Measurements from ENCODE around the gene PLIN3.

The PLIN3 gene

DNA sequence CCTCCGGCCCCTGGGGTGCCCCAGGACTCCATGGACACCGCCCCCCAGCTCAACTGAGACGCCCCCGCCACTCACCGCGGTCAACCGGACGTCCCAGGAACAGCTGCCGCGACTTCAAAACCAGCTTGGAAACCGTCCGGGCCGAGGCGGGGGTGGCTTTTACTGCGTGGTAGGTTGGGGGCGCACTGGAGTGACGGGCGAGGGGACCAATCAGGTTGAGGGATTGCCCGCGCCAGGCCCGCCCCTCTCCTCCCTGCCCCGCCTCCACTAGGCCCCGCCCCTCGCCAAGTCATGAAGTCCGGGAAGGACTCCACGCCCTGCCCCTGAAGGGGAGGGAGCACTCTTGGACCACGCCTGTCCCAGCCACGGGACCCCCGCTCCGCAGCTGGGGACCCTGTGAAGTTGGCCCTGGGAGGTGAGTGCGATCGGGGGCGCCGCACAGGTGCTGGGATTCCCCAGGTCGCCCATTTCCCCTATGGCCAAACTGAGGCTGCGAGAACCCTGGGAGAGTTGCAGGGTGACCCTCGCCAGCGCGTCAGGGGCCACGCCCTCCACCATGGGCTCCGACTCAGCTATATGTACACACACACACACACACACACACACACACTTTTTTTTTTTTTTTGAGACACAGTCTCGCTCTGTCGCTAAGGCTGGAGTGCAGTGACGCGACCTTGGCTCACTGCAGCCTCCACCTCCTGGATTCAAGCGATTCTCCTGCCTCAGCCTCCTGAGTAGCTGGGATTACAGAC, at the start of gene PLIN3 (continued):
- no peak for TF ChIP-seq RBAK (tag by site-specific recombination; IDR thresholded peaks at IDR 0.05)
- TF ChIP-seq ZFHX2 (tag by site-specific recombination; conservative IDR thresholded peaks at IDR 0.05), result peak; percentile 73
- TF ChIP-seq, protein P1, sequence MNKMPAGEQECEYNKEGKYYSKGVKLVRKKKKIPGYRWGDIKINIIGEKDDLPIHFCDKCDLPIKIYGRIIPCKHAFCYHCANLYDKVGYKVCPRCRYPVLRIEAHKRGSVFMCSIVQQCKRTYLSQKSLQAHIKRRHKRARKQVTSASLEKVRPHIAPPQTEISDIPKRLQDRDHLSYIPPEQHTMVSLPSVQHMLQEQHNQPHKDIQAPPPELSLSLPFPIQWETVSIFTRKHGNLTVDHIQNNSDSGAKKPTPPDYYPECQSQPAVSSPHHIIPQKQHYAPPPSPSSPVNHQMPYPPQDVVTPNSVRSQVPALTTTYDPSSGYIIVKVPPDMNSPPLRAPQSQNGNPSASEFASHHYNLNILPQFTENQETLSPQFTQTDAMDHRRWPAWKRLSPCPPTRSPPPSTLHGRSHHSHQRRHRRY (tag by site-specific recombination; IDR thresholded peaks at IDR 0.05), result 0 out of 2 replicates have a peak, but pooled peaks have one; percentile 65
- peak; percentile 77 for TF ChIP-seq KLF9 (tag by site-specific recombination; IDR thresholded peaks at IDR 0.05; ENCODE audit: low read depth)
- TF ChIP-seq ZNF132 (tag by site-specific recombination; IDR thresholded peaks at IDR 0.05; ENCODE audit: borderline replicate concordance), result no peak
- peak; percentile 68 for TF ChIP-seq ZNF629 (tag by site-specific recombination; IDR thresholded peaks at IDR 0.05)
- no peak for TF ChIP-seq ZIC2 (tag by site-specific recombination; IDR thresholded peaks at IDR 0.05)
- peak; percentile 57 for TF ChIP-seq SP7 (tag by site-specific recombination; IDR thresholded peaks at IDR 0.05)
- peak; percentile 87 for TF ChIP-seq KLF7 (tag by site-specific recombination; IDR thresholded peaks at IDR 0.05; ENCODE audit: borderline replicate concordance)

GRCh38 chr19:4916292-4917082, 49.0 kb upstream of the PLIN3 start:
- Histone ChIP-seq H3K36me3 (ENCODE audit: control insufficient read depth in 2 of 2, insufficient read depth in 1 of 2, low read length in 2 of 2) (peaks cover 65 to 91% of the 10 kb centered on the region in 2 experiments), H3K27ac (ENCODE audit: extremely low read depth, low read depth, low read length) (no peak overlapping the region), H3K9me3 (ENCODE audit: control insufficient read depth, insufficient read depth, low read depth, low read length) (no peaks in the 10 kb centered on the region), H3K4me1 (ENCODE audit: control insufficient read depth, insufficient read depth, low read length) (peaks cover 7% of the 10 kb centered on the region), H3K4me3 (ENCODE audit: low read depth, low read length) (no peak overlapping the region)
- POLR2A ChIA-PET, result interaction anchor here (0.6 to 1.2 kb wide), 4 partner anchors 21 to 118 kb away, joined by 3 to 7 read pairs (median 3); partner anchors contain the start of gene PLIN3
- CTCF ChIA-PET, result interaction anchor here (0.5 to 6.2 kb wide), 8 partner anchors 9 to 1799 kb away, joined by 3 to 54 read pairs (median 4); no protein-coding TSS in a partner anchor
- no peak for TF ChIP-seq EGR2 (tag by site-specific recombination; IDR thresholded peaks at IDR 0.05; ENCODE audit: low read depth)
- no peak for TF ChIP-seq ZFP69B (tag by site-specific recombination; IDR thresholded peaks at IDR 0.05)
- TF ChIP-seq ZBTB48 (tag by site-specific recombination; IDR thresholded peaks at IDR 0.05), result no peak
- no peak for TF ChIP-seq GLI4 (tag by site-specific recombination; IDR thresholded peaks at IDR 0.05)
- TF ChIP-seq REPIN1 (tag by site-specific recombination; IDR thresholded peaks at IDR 0.05; ENCODE audit: low read depth), result no peak
- no peak for TF ChIP-seq SP7 (tag by site-specific recombination; IDR thresholded peaks at IDR 0.05)
- TF ChIP-seq ZNF521 (tag by site-specific recombination; IDR thresholded peaks at IDR 0.05), result no peak
- TF ChIP-seq ZNF626 (tag by site-specific recombination; IDR thresholded peaks at IDR 0.05), result no peak
- TF ChIP-seq ZNF510 (tag by site-specific recombination; IDR thresholded peaks at IDR 0.05; ENCODE audit: insufficient replicate concordance), result no peak

DNA sequence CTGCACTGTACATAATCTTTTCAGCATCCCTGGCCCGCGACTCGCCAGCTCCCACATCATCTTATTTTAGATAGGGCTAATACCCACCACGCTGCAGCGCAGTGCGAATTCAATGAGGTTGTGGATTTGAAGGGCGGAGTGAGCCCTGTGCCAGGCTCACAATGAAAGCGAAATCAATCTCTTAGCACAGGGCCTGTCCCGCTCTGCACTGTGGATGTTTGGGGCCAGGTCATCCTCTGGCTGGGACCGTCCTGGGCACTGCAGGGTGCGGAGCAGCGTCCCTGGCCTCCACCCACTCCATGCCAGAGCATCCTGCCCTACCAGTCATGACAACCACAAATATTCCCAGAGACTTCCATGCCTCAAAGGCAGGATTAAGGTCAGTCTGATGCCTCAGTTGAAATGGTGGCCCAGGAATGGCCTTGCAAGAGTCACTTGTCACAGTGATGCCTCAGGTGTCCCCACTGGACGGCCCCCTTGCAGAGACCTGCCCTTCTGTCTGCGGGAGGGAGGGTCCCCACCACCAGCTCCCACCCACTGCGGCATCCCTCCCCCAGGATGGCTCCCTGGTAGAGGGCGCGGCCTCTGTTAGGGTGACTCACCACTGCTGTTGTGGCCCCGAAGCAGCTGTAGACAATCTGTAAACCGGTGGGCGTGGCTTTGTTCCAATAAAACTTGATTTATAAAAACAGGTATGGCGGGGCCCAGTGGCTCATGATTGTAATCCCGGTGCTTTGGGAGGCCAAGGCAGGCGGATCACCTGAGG, 47.5 kb upstream of the PLIN3 start:
- no peak overlapping the region for H3K4me3 ChIP-seq (ENCODE audit: low read depth, low read length)
- H3K4me1 ChIP-seq (ENCODE audit: control insufficient read depth, insufficient read depth, low read length), result peaks cover 13% of the 10 kb centered on the region
- peak overlapping the region; percentile 66 for H3K27ac ChIP-seq (ENCODE audit: extremely low read depth, low read depth, low read length)
- POLR2A ChIA-PET, result interaction anchor here (0.6 to 1.9 kb wide), 4 partner anchors 44 to 74 kb away, joined by 3 to 10 read pairs (median 4); partner anchors contain the start of gene KDM4B
- CTCF ChIA-PET, result interaction anchor here (0.6 to 6.2 kb wide), 4 partner anchors 10 to 116 kb away, joined by 3 to 60 read pairs (median 30); no protein-coding TSS in a partner anchor
- peaks cover 50 to 87% of the 10 kb centered on the region in 2 experiments for H3K36me3 ChIP-seq (ENCODE audit: control insufficient read depth in 2 of 2, insufficient read depth in 1 of 2, low read length in 2 of 2)
- no peaks in the 10 kb centered on the region for H3K9me3 ChIP-seq (ENCODE audit: control insufficient read depth, insufficient read depth, low read depth, low read length)
- peak; percentile 99 for TF ChIP-seq ZNF600 (tag by site-specific recombination; IDR thresholded peaks at IDR 0.05)
- peak; percentile 93 for TF ChIP-seq GLIS2 (tag by site-specific recombination; IDR thresholded peaks at IDR 0.05)
- no peak for TF ChIP-seq ZNF239 (tag by site-specific recombination; IDR thresholded peaks at IDR 0.05)
- TF ChIP-seq ZXDB (tag by site-specific recombination; IDR thresholded peaks at IDR 0.05), result peak; percentile 48; the same call in 1 of the 2 replicates
- TF ChIP-seq, protein P2, sequence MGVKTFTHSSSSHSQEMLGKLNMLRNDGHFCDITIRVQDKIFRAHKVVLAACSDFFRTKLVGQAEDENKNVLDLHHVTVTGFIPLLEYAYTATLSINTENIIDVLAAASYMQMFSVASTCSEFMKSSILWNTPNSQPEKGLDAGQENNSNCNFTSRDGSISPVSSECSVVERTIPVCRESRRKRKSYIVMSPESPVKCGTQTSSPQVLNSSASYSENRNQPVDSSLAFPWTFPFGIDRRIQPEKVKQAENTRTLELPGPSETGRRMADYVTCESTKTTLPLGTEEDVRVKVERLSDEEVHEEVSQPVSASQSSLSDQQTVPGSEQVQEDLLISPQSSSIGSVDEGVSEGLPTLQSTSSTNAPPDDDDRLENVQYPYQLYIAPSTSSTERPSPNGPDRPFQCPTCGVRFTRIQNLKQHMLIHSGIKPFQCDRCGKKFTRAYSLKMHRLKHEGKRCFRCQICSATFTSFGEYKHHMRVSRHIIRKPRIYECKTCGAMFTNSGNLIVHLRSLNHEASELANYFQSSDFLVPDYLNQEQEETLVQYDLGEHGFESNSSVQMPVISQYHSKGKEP (tag by site-specific recombination; IDR thresholded peaks at IDR 0.05), result 0 out of 2 replicates have a peak, but pooled peaks have one; percentile 36
- TF ChIP-seq GLIS1 (tag by site-specific recombination; IDR thresholded peaks at IDR 0.05), result peak; percentile 98
- peak; percentile 25; the same call in 1 of the 2 replicates for TF ChIP-seq IKZF3 (tag by site-specific recombination; IDR thresholded peaks at IDR 0.05)
- peak; percentile 91 for TF ChIP-seq KLF1 (tag by site-specific recombination; IDR thresholded peaks at IDR 0.05)
- peak; percentile 86 for TF ChIP-seq ZNF398 (tag by site-specific recombination; IDR thresholded peaks at IDR 0.05)
